Measurements from ENCODE around the gene GAGE12G. TPM values are rescaled to one million over a fixed set of nuclear protein-coding genes. Genes with fewer than 3 reads are reported as not detected.
"Not testable (repeated sequence)": the region's sequence is repeated elsewhere in the genome, so short reads cannot be mapped to it uniquely, and the experiment has no call there.

Gene GAGE12G
- not detected in 2 replicates for polyA plus RNA-seq (2011; rRNA removed)
- not detected in 2 replicates for polyA minus RNA-seq (2011; rRNA and poly(A)+ RNA removed)

GRCh38 chrX:49570100-49570499, at the start of gene GAGE12G:
Gene GAGE12G (plus strand): TSS chrX:49570400. CDS start chrX:49571555, 1,155 bp downstream.
- H3K36me3 ChIP-seq (ENCODE audit: control insufficient read depth, insufficient read depth, low read length); CTCF ChIA-PET; POLR2A ChIA-PET; H3K4me3 ChIP-seq (ENCODE audit: low read depth, low read length); H3K27me3 ChIP-seq (ENCODE audit: control insufficient read depth, insufficient read depth, low read length); DNase-seq (ENCODE audit: low read depth): not testable (repeated sequence)

- H3K4me3 ChIP-seq (ENCODE audit: low read depth, low read length); POLR2A ChIA-PET; CTCF ChIA-PET; H3K36me3 ChIP-seq (ENCODE audit: control insufficient read depth, insufficient read depth, low read length); DNase-seq (ENCODE audit: low read depth); H3K27me3 ChIP-seq (ENCODE audit: control insufficient read depth, insufficient read depth, low read length): not testable (repeated sequence)
These were observed 38.3 kb upstream of the GAGE12G start, which contains the start of gene GAGE12C for GRCh38 chrX:49531877-49532276. Gene GAGE12C (plus strand): TSS chrX:49532177. CDS start chrX:49533332, 1,155 bp downstream.

DNA sequence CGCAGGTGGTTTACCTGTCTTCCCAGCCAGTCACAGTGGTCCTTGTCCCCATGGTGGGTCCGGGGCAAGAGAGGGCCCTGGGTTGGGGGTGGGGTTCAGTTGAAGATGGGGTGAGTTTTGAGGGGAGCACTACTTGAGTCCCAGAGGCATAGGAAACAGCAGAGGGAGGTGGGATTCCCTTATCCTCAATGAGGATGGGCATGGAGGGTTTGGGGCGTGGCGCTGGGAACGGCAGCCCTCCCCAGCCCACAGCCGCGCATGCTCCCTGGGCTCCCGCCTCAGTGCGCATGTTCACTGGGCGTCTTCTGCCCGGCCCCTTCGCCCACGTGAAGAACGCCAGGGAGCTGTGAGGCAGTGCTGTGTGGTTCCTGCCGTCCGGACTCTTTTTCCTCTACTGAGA, 28.8 kb upstream of the GAGE12G start, which contains the start of gene GAGE12D:
Gene GAGE12D (plus strand): TSS at position 301 of the 400 bp plus-strand sequence. CDS start 1,155 bp downstream, outside the sequence.
- H3K4me3 ChIP-seq (ENCODE audit: low read depth, low read length); H3K27me3 ChIP-seq (ENCODE audit: control insufficient read depth, insufficient read depth, low read length); CTCF ChIA-PET; POLR2A ChIA-PET; H3K36me3 ChIP-seq (ENCODE audit: control insufficient read depth, insufficient read depth, low read length); DNase-seq (ENCODE audit: low read depth): not testable (repeated sequence)

GRCh38 chrX:49550989-49551388, 19.2 kb upstream of the GAGE12G start, which contains the start of gene GAGE12E:
Gene GAGE12E (plus strand): TSS chrX:49551289. CDS start chrX:49552444, 1,155 bp downstream.
- DNase-seq (ENCODE audit: low read depth); POLR2A ChIA-PET; H3K4me3 ChIP-seq (ENCODE audit: low read depth, low read length); H3K27me3 ChIP-seq (ENCODE audit: control insufficient read depth, insufficient read depth, low read length); CTCF ChIA-PET; H3K36me3 ChIP-seq (ENCODE audit: control insufficient read depth, insufficient read depth, low read length): not testable (repeated sequence)

- POLR2A ChIA-PET; H3K27me3 ChIP-seq (ENCODE audit: control insufficient read depth, insufficient read depth, low read length); H3K4me3 ChIP-seq (ENCODE audit: low read depth, low read length); H3K36me3 ChIP-seq (ENCODE audit: control insufficient read depth, insufficient read depth, low read length); DNase-seq (ENCODE audit: low read depth); CTCF ChIA-PET: not testable (repeated sequence)
These were observed 9.7 kb upstream of the GAGE12G start, which contains the start of gene GAGE12F for GRCh38 chrX:49560542-49560941. Gene GAGE12F (plus strand): TSS chrX:49560842. CDS start chrX:49561997, 1,155 bp downstream.

DNA sequence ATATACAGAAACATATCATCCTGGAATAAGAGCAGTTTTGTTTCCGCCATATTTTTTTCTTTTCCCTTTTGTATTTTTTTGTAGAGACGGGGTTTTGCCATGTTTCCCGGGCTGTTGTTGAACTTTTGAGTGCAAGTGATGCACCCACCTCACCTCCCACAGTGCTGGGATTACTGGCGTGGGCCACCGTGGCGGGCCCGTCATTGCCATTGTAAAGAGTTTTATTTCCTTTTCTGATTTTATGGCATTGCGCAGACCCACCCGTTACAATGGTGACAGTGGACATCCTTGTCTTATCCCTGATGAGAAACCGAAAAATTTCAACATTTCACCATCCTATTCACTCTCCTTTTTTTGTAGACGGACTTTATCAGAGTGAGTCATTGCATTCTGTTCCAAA, 1.5 kb upstream of the GAGE12G start:
- CTCF ChIA-PET; POLR2A ChIA-PET; H3K27me3 ChIP-seq (ENCODE audit: control insufficient read depth, insufficient read depth, low read length); H3K36me3 ChIP-seq (ENCODE audit: control insufficient read depth, insufficient read depth, low read length); DNase-seq (ENCODE audit: low read depth); H3K4me3 ChIP-seq (ENCODE audit: low read depth, low read length): not testable (repeated sequence)

GRCh38 chrX:49569152-49569551, 1.0 kb upstream of the GAGE12G start:
- DNase-seq (ENCODE audit: low read depth); CTCF ChIA-PET; POLR2A ChIA-PET; H3K4me3 ChIP-seq (ENCODE audit: low read depth, low read length); H3K36me3 ChIP-seq (ENCODE audit: control insufficient read depth, insufficient read depth, low read length); H3K27me3 ChIP-seq (ENCODE audit: control insufficient read depth, insufficient read depth, low read length): not testable (repeated sequence)

DNA sequence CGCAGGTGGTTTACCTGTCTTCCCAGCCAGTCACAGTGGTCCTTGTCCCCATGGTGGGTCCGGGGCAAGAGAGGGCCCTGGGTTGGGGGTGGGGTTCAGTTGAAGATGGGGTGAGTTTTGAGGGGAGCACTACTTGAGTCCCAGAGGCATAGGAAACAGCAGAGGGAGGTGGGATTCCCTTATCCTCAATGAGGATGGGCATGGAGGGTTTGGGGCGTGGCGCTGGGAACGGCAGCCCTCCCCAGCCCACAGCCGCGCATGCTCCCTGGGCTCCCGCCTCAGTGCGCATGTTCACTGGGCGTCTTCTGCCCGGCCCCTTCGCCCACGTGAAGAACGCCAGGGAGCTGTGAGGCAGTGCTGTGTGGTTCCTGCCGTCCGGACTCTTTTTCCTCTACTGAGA, 9.4 kb downstream of the GAGE12G start, which contains the start of gene GAGE12H:
Gene GAGE12H (plus strand): TSS at position 301 of the 400 bp plus-strand sequence. CDS start 1,155 bp downstream, outside the sequence.
- H3K36me3 ChIP-seq (ENCODE audit: control insufficient read depth, insufficient read depth, low read length); H3K27me3 ChIP-seq (ENCODE audit: control insufficient read depth, insufficient read depth, low read length); CTCF ChIA-PET; POLR2A ChIA-PET; DNase-seq (ENCODE audit: low read depth); H3K4me3 ChIP-seq (ENCODE audit: low read depth, low read length): not testable (repeated sequence)

DNA sequence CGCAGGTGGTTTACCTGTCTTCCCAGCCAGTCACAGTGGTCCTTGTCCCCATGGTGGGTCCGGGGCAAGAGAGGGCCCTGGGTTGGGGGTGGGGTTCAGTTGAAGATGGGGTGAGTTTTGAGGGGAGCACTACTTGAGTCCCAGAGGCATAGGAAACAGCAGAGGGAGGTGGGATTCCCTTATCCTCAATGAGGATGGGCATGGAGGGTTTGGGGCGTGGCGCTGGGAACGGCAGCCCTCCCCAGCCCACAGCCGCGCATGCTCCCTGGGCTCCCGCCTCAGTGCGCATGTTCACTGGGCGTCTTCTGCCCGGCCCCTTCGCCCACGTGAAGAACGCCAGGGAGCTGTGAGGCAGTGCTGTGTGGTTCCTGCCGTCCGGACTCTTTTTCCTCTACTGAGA, 19.0 kb downstream of the GAGE12G start, which contains the start of gene GAGE2A:
Gene GAGE2A (plus strand): TSS at position 301 of the 400 bp plus-strand sequence. CDS start 1,155 bp downstream, outside the sequence.
- POLR2A ChIA-PET; H3K4me3 ChIP-seq (ENCODE audit: low read depth, low read length); H3K27me3 ChIP-seq (ENCODE audit: control insufficient read depth, insufficient read depth, low read length); DNase-seq (ENCODE audit: low read depth); H3K36me3 ChIP-seq (ENCODE audit: control insufficient read depth, insufficient read depth, low read length); CTCF ChIA-PET: not testable (repeated sequence)

GRCh38 chrX:49589769-49590478, 19.7 kb downstream of the GAGE12G start:
- DNase-seq (ENCODE audit: low read depth); POLR2A ChIA-PET; CTCF ChIA-PET; H3K27me3 ChIP-seq (ENCODE audit: control insufficient read depth, insufficient read depth, low read length); H3K4me3 ChIP-seq (ENCODE audit: low read depth, low read length); H3K36me3 ChIP-seq (ENCODE audit: control insufficient read depth, insufficient read depth, low read length): not testable (repeated sequence)

DNA sequence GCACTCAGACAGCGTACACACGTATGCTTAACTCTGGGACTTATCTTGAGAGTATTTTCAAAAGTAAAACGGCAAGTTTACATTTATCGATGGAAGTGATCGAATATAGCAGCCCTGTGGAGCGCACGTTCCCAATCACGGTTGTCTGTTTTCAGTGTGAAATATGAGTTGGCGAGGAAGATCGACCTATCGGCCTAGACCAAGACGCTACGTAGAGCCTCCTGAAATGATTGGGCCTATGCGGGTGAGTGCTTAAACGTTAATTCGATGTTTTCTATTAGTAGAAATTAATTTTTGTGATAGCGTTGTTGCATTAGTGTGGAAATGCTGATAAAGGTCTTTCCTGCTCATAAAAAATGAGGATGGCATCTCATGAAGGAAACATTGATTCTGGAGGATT, 20.3 kb downstream of the GAGE12G start:
- CTCF ChIA-PET; H3K4me3 ChIP-seq (ENCODE audit: low read depth, low read length); POLR2A ChIA-PET; DNase-seq (ENCODE audit: low read depth); H3K27me3 ChIP-seq (ENCODE audit: control insufficient read depth, insufficient read depth, low read length); H3K36me3 ChIP-seq (ENCODE audit: control insufficient read depth, insufficient read depth, low read length): not testable (repeated sequence)

DNA sequence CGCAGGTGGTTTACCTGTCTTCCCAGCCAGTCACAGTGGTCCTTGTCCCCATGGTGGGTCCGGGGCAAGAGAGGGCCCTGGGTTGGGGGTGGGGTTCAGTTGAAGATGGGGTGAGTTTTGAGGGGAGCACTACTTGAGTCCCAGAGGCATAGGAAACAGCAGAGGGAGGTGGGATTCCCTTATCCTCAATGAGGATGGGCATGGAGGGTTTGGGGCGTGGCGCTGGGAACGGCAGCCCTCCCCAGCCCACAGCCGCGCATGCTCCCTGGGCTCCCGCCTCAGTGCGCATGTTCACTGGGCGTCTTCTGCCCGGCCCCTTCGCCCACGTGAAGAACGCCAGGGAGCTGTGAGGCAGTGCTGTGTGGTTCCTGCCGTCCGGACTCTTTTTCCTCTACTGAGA, 28.5 kb downstream of the GAGE12G start, which contains the start of gene GAGE1:
Gene GAGE1 (plus strand): TSS at position 301 of the 400 bp plus-strand sequence. CDS start 1,155 bp downstream, outside the sequence.
- POLR2A ChIA-PET; H3K27me3 ChIP-seq (ENCODE audit: control insufficient read depth, insufficient read depth, low read length); H3K4me3 ChIP-seq (ENCODE audit: low read depth, low read length); H3K36me3 ChIP-seq (ENCODE audit: control insufficient read depth, insufficient read depth, low read length); DNase-seq (ENCODE audit: low read depth); CTCF ChIA-PET: not testable (repeated sequence)
